Brain pericyte (primary cell): ENCODE data around the gene ZCWPW1.

ENCODE experiments used
- DNase-seq: peaks from one replicate; pipeline ENCODE4 v3.0.0-alpha.2; 2012; ENCODE audit warnings: low read depth, low spot score

The ZCWPW1 gene

GRCh38 chr7:100428199-100428966, at the start of gene ZCWPW1:
Gene ZCWPW1, minus strand, starts transcription at chr7:100428703. Its CDS starts 8,054 bp downstream, at chr7:100420649.
- DNase-seq = peak; percentile 90

GRCh38 chr7:100477871-100478267, 49.4 kb upstream of the ZCWPW1 start:
- DNase-seq = no peak

GRCh38 chr7:100476903-100477870, 48.7 kb upstream of the ZCWPW1 start:
- DNase-seq = no peak

- DNase-seq = no peak
Measured at GRCh38 chr7:100476101-100476780, 47.7 kb upstream of the ZCWPW1 start.

GRCh38 chr7:100475549-100475948, 47.0 kb upstream of the ZCWPW1 start:
- DNase-seq = no peak

GRCh38 chr7:100472854-100473499, 44.5 kb upstream of the ZCWPW1 start:
- DNase-seq = no peak

GRCh38 chr7:100472121-100472851, 43.8 kb upstream of the ZCWPW1 start:
- no peak for DNase-seq

- DNase-seq = no peak
Measured at GRCh38 chr7:100471021-100471420, 42.5 kb upstream of the ZCWPW1 start.

- no peak for DNase-seq
Measured at GRCh38 chr7:100469227-100470044, 40.9 kb upstream of the ZCWPW1 start.

GRCh38 chr7:100467638-100468373, 39.3 kb upstream of the ZCWPW1 start:
- no peak for DNase-seq

GRCh38 chr7:100466653-100467605, 38.4 kb upstream of the ZCWPW1 start:
- DNase-seq = no peak

GRCh38 chr7:100465702-100466311, 37.3 kb upstream of the ZCWPW1 start:
- no peak for DNase-seq

- DNase-seq = no peak
Measured at GRCh38 chr7:100465299-100465698, 36.8 kb upstream of the ZCWPW1 start.

GRCh38 chr7:100464791-100465190, 36.3 kb upstream of the ZCWPW1 start:
- DNase-seq = no peak

- DNase-seq = no peak
Measured at GRCh38 chr7:100464210-100464660, 35.7 kb upstream of the ZCWPW1 start, which contains the start of gene SPACDR. Gene SPACDR, minus strand, starts transcription at chr7:100464260. Its CDS starts 235 bp downstream, at chr7:100464025.

- no peak for DNase-seq
Measured at GRCh38 chr7:100457033-100457432, 28.5 kb upstream of the ZCWPW1 start.

- DNase-seq = no peak
Measured at GRCh38 chr7:100456562-100456961, 28.1 kb upstream of the ZCWPW1 start.
